ENCODE measurements around the gene TMEM186.

- TF ChIP-seq, protein P1, sequence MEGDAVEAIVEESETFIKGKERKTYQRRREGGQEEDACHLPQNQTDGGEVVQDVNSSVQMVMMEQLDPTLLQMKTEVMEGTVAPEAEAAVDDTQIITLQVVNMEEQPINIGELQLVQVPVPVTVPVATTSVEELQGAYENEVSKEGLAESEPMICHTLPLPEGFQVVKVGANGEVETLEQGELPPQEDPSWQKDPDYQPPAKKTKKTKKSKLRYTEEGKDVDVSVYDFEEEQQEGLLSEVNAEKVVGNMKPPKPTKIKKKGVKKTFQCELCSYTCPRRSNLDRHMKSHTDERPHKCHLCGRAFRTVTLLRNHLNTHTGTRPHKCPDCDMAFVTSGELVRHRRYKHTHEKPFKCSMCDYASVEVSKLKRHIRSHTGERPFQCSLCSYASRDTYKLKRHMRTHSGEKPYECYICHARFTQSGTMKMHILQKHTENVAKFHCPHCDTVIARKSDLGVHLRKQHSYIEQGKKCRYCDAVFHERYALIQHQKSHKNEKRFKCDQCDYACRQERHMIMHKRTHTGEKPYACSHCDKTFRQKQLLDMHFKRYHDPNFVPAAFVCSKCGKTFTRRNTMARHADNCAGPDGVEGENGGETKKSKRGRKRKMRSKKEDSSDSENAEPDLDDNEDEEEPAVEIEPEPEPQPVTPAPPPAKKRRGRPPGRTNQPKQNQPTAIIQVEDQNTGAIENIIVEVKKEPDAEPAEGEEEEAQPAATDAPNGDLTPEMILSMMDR (IDR thresholded peaks at IDR 0.05; ENCODE audit: insufficient read depth, low read depth, low read length): no peak
- TF ChIP-seq EZH2 (IDR thresholded peaks at IDR 0.05; ENCODE audit: insufficient read depth, low read length): no peak
These were observed 10.6 kb upstream of the TMEM186 start for GRCh38 chr16:8808009-8808408.
